Neural cell (in vitro differentiated cells): Measurements from ENCODE around the gene SRA1. TPM values are rescaled to one million over a fixed set of nuclear protein-coding genes. Genes with fewer than 3 reads are reported as not detected.

Experiments
- H2AFZ ChIP-seq: fragments of 200-600, 300-800 bp; sonication (generic), shearing (Covaris generic); 2 replicates; pipeline ENCODE4 v1.6.0; 2014; ENCODE audit warnings: low read depth, mild to moderate bottlenecking, antibody characterized with exemption, low read length, moderate library complexity
- H3F3A ChIP-seq: fragments of 200-600 bp; shearing (Covaris generic); 2 replicates; pipeline ENCODE4 v1.6.1; 2016; ENCODE audit warnings: mild to moderate bottlenecking, moderate library complexity, mixed read lengths, antibody characterized with exemption, low read length; ENCODE audit not compliant: insufficient read depth, poor library complexity, severe bottlenecking
- H3K27ac ChIP-seq: fragments of 200-600, 300-800 bp; sonication (generic), shearing (Covaris generic); 2 replicates; pipeline ENCODE4 v1.5.1; 2014; ENCODE audit warnings: mild to moderate bottlenecking, low read length, moderate library complexity
- H3K27me3 ChIP-seq: fragments of 300-800, 200-600 bp; sonication (generic), shearing (Covaris generic); 2 replicates; pipeline ENCODE4 v1.6.0; 2014; ENCODE audit warnings: mild to moderate bottlenecking, low read depth, low read length, moderate library complexity; ENCODE audit not compliant: insufficient read depth
- H3K36me3 ChIP-seq: fragments of 300-800, 200-600 bp; sonication (generic), shearing (Covaris generic); 2 replicates; pipeline ENCODE4 v1.5.1; 2014; ENCODE audit warnings: mild to moderate bottlenecking, antibody characterized with exemption, low read length, moderate library complexity; ENCODE audit not compliant: insufficient read depth
- H3K4me2 ChIP-seq: fragments of 300-800, 200-600 bp; sonication (generic), shearing (Covaris generic); 2 replicates; pipeline ENCODE4 v1.6.0; 2014; ENCODE audit warnings: mild to moderate bottlenecking, low read length
- H3K4me3 ChIP-seq: fragments of 300-800, 200-600 bp; sonication (generic), shearing (Covaris generic); 2 replicates; pipeline ENCODE4 v1.5.1; 2014; ENCODE audit warnings: mild to moderate bottlenecking, low read length, moderate library complexity
- H3K79me2 ChIP-seq: fragments of 200-600 bp; shearing (Covaris generic); replicated peaks from 2 replicates; pipeline ENCODE4 v1.6.0; 2014; ENCODE audit warnings: mild to moderate bottlenecking, low read length, moderate library complexity; ENCODE audit not compliant: insufficient read depth
- H3K9ac ChIP-seq: fragments of 300-800, 200-600 bp; sonication (generic), shearing (Covaris generic); 2 replicates; pipeline ENCODE4 v1.6.1; 2016; ENCODE audit warnings: mild to moderate bottlenecking, low read length, mixed read lengths
- H3K9me2 ChIP-seq: fragments of 200-600 bp; shearing (Covaris generic); 2 replicates; pipeline ENCODE4 v1.6.1; 2016; ENCODE audit warnings: mild to moderate bottlenecking, low read length, mixed read lengths; ENCODE audit not compliant: insufficient read depth
- H3K9me3 ChIP-seq: fragments of 200-600, 300-800 bp; sonication (generic), shearing (Covaris generic); 2 replicates; pipeline ENCODE4 v1.6.1; 2016; ENCODE audit warnings: mild to moderate bottlenecking, mixed run types, low read length, moderate library complexity, mixed read lengths
- H4K20me1 ChIP-seq: fragments of 200-600 bp; shearing (Covaris generic); 2 replicates; pipeline ENCODE4 v1.6.1; 2016; ENCODE audit warnings: mild to moderate bottlenecking, mixed run types; ENCODE audit not compliant: insufficient read depth
- CTCF ChIP-seq: fragments of 450-650 bp; IDR thresholded peaks from 2 replicates; pipeline ENCODE4 v1.5.1; 2014; ENCODE audit warnings: antibody characterized with exemption, mild to moderate bottlenecking, moderate library complexity; ENCODE audit not compliant: poor library complexity, severe bottlenecking
- EP300 ChIP-seq: fragments of 450-650 bp; conservative IDR thresholded peaks from 2 replicates; pipeline ENCODE4 v1.6.1; 2014; ENCODE audit warnings: antibody characterized with exemption, mild to moderate bottlenecking, moderate library complexity; ENCODE audit not compliant: poor library complexity, severe bottlenecking
- EZH2 ChIP-seq: fragments of 200-600, 300-800 bp; shearing (Covaris generic), sonication (generic); IDR thresholded peaks from 2 replicates; pipeline ENCODE4 v1.6.1; 2014; ENCODE audit warnings: antibody characterized with exemption, low read length, borderline replicate concordance, mild to moderate bottlenecking; ENCODE audit not compliant: insufficient read depth, poor library complexity, severe bottlenecking
- MXI1 ChIP-seq: fragments of 450-650 bp; conservative IDR thresholded peaks from 2 replicates; pipeline ENCODE4 v1.6.1; 2014; ENCODE audit warnings: antibody characterized with exemption, mild to moderate bottlenecking; ENCODE audit not compliant: poor library complexity, severe bottlenecking
- POLR2AphosphoS5 ChIP-seq: IDR thresholded peaks from 2 replicates; pipeline ENCODE4 v1.6.1; 2012
- RAD21 ChIP-seq: fragments of 450-650 bp; conservative IDR thresholded peaks from 2 replicates; pipeline ENCODE4 v1.6.1; 2014; ENCODE audit warnings: antibody characterized with exemption, mild to moderate bottlenecking, moderate library complexity
- REST ChIP-seq: IDR thresholded peaks from 2 replicates; pipeline ENCODE4 v1.6.1; 2012; ENCODE audit warnings: borderline replicate concordance
- SMC3 ChIP-seq: fragments of 450-650 bp; conservative IDR thresholded peaks from 2 replicates; pipeline ENCODE4 v1.6.1; 2014; ENCODE audit warnings: antibody characterized with exemption, mild to moderate bottlenecking, moderate library complexity; ENCODE audit not compliant: poor library complexity
- TAF1 ChIP-seq: IDR thresholded peaks from 2 replicates; pipeline ENCODE4 v1.6.1; 2012; ENCODE audit warnings: low read depth
- polyA plus RNA-seq: library from polyadenylated mRNA; depleted of rRNA; stranded (reverse); fragments of >200 nt; gene quantifications from 2 replicates; pipeline ENCODE4 v1.2.3, GENCODE V29; 2014

SRA1 gene
- polyA plus RNA-seq, 1 donor from 2014 or later = 73.5 TPM

GRCh38 chr5:140565780-140566095, 8.5 kb upstream of the SRA1 start:
- no peaks in the 10 kb centered on the region for H3K36me3 ChIP-seq

GRCh38 chr5:140565024-140565779, 7.9 kb upstream of the SRA1 start:
- Histone ChIP-seq H3K9me2 (no peaks in the 10 kb centered on the region), H3K27me3 (no peaks in the 10 kb centered on the region), H3K27ac (peak overlapping the region; percentile 92), H3K9me3 (no peaks in the 10 kb centered on the region), H3K79me2 (peaks cover 14% of the 10 kb centered on the region), H3K4me2 (peak overlapping the region; percentile 82), H3K9ac (peak overlapping the region; percentile 98), H2AFZ (peak overlapping the region; percentile 81), H3K36me3 (no peaks in the 10 kb centered on the region), H3F3A (no peaks in the 10 kb centered on the region), H4K20me1 (no peaks in the 10 kb centered on the region), H3K4me3 (peak overlapping the region; percentile 99)
- TF ChIP-seq REST = no peak
- TF ChIP-seq TAF1 = no peak
- no peak for TF ChIP-seq MXI1
- TF ChIP-seq POLR2AphosphoS5 = no peak
- no peak for TF ChIP-seq CTCF

More at GRCh38 chr5:140565780-140566095, 8.5 kb upstream of the SRA1 start:
- peaks cover 14% of the 10 kb centered on the region for H3K79me2 ChIP-seq
- H2AFZ ChIP-seq = no peak overlapping the region
- H3K9ac ChIP-seq = peak overlapping the region; percentile 98
- peak overlapping the region; percentile 99 for H3K4me3 ChIP-seq
- no peaks in the 10 kb centered on the region for H3K9me3 ChIP-seq
- no peak overlapping the region for H3K27ac ChIP-seq
- TF ChIP-seq REST = no peak
- TF ChIP-seq EZH2 = no peak
- TF ChIP-seq CTCF = no peak
- TF ChIP-seq SMC3 = no peak
- no peak for TF ChIP-seq EP300
- TF ChIP-seq MXI1 = no peak
- TF ChIP-seq RAD21 = no peak
- no peak for TF ChIP-seq POLR2AphosphoS5
- no peak for TF ChIP-seq TAF1
- H3K4me2 ChIP-seq = peak overlapping the region; percentile 82
- no peaks in the 10 kb centered on the region for H3F3A ChIP-seq
- H3K27me3 ChIP-seq = no peaks in the 10 kb centered on the region
- no peaks in the 10 kb centered on the region for H4K20me1 ChIP-seq
- H3K9me2 ChIP-seq = no peaks in the 10 kb centered on the region
